ENCODE results near the gene MSMO1. TPM values are rescaled to one million over a fixed set of nuclear protein-coding genes. Genes with fewer than 3 reads are reported as not detected.

MSMO1 gene
- total RNA-seq, 4 donors from 2014 or later, result 48.3 to 165 (median 104) TPM

GRCh38 chr4:165368114-165368513 lies 40.6 kb downstream of the MSMO1 start:
- 79 to 90% methylated on average over 1 of the region's 1 CpG for WGBS, 2 donors

GRCh38 chr4:165368567-165368966 lies 41.1 kb downstream of the MSMO1 start:
- DNase-seq (ENCODE audit: low spot score in 2 of 2), result no peak
- H3K4me3 ChIP-seq (ENCODE audit: low read depth, poor library complexity, severe bottlenecking), result no peak overlapping the region
- intact Hi-C loops (cut with DNase I; ENCODE audit: low total_unique reads), result no loop called here
- WGBS, 2 donors, result 100% methylated on average over 1 of the region's 1 CpG
- no peak for TF ChIP-seq POLR2A (IDR thresholded peaks at IDR 0.05)
- no peak for TF ChIP-seq CTCF (IDR thresholded peaks at IDR 0.05)

More at GRCh38 chr4:165368114-165368513, 40.6 kb downstream of the MSMO1 start:
- intact Hi-C loops (cut with DNase I; ENCODE audit: low total_unique reads), result no loop called here
- DNase-seq (ENCODE audit: low spot score in 2 of 2), result no peak
- H3K4me3 ChIP-seq (ENCODE audit: low read depth, poor library complexity, severe bottlenecking), result no peak overlapping the region
- TF ChIP-seq CTCF (IDR thresholded peaks at IDR 0.05) (no peak), POLR2A (IDR thresholded peaks at IDR 0.05) (no peak)

GRCh38 chr4:165369522-165369921 lies 42.1 kb downstream of the MSMO1 start:
- TF ChIP-seq CTCF (IDR thresholded peaks at IDR 0.05) (no peak), POLR2A (IDR thresholded peaks at IDR 0.05) (no peak)
- H3K4me3 ChIP-seq (ENCODE audit: low read depth, poor library complexity, severe bottlenecking), result no peak overlapping the region
- intact Hi-C loops (cut with DNase I; ENCODE audit: low total_unique reads), result no loop called here
- WGBS, 2 donors, result 67 to 79% methylated on average over 5 of the region's 5 CpGs
- DNase-seq (ENCODE audit: low spot score in 2 of 2), result no peak

GRCh38 chr4:165370530-165370929 lies 43.1 kb downstream of the MSMO1 start:
- intact Hi-C loops (cut with DNase I; ENCODE audit: low total_unique reads), result no loop called here
- WGBS, 2 donors, result 88 to 91% methylated on average over 1 of the region's 1 CpG
- DNase-seq (ENCODE audit: low spot score in 2 of 2), result no peak
- H3K4me3 ChIP-seq (ENCODE audit: low read depth, poor library complexity, severe bottlenecking), result no peak overlapping the region
- TF ChIP-seq POLR2A (IDR thresholded peaks at IDR 0.05), result no peak
- TF ChIP-seq CTCF (IDR thresholded peaks at IDR 0.05), result no peak

GRCh38 chr4:165375465-165375864 lies 48.0 kb downstream of the MSMO1 start:
- TF ChIP-seq CTCF (IDR thresholded peaks at IDR 0.05) (no peak), POLR2A (IDR thresholded peaks at IDR 0.05) (no peak)
- DNase-seq (ENCODE audit: low spot score in 2 of 2), result no peak
- WGBS, 2 donors, result 58 to 87% methylated on average over 2 of the region's 2 CpGs
- intact Hi-C loops (cut with DNase I; ENCODE audit: low total_unique reads), result no loop called here
- no peak overlapping the region for H3K4me3 ChIP-seq (ENCODE audit: low read depth, poor library complexity, severe bottlenecking)

GRCh38 chr4:165378398-165378744 lies 50.9 kb downstream of the MSMO1 start:
- intact Hi-C loops (cut with DNase I; ENCODE audit: low total_unique reads), result no loop called here
- WGBS, 2 donors, result 33 to 38% methylated on average over 1 of the region's 1 CpG
- no peak for DNase-seq (ENCODE audit: low spot score in 2 of 2)
- H3K4me3 ChIP-seq (ENCODE audit: low read depth, poor library complexity, severe bottlenecking), result no peak overlapping the region
- TF ChIP-seq CTCF (IDR thresholded peaks at IDR 0.05), result no peak
- TF ChIP-seq POLR2A (IDR thresholded peaks at IDR 0.05), result no peak
